ENCODE results near the gene COL5A2.

Gene COL5A2

DNA sequence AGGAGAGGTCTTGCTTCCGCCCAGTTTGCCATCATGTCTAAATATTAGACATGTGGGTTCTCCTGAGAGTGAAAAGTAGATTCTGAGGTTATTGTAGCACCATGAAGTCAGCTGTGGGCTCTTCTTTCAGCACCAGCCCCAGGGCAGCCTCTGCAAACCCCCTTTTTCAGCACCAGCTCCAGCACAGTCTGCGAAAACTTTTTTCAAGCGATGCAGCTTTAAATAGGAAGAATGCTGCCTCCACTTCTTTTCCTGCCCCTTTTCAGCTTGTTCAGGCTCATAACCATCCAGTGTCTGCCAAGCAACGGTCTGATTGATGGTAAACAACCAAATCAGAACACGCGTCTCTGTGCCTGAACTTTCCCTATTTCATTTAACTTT is at the start of gene COL5A2:
COL5A2 (minus strand) TSS at position 192 of the 381 bp plus-strand sequence; CDS start at position 35, 157 bp downstream.
- Histone ChIP-seq H3K9ac (ENCODE audit: low read length) (peak within 1 kb of the TSS; percentile 43), H3K4me1 (ENCODE audit: control insufficient read depth, insufficient read depth, low read length) (no peaks in the 10 kb centered on the region), H3K27me3 (ENCODE audit: control insufficient read depth, insufficient read depth, low read length) (no peaks in the 10 kb centered on the region), H3K4me3 (ENCODE audit: low read length) (peak within 1 kb of the TSS; percentile 76), H3K27ac (ENCODE audit: low read depth, low read length) (peak within 1 kb of the TSS; percentile 77), H3K36me3 (ENCODE audit: control insufficient read depth, insufficient read depth, low read length) (no peaks in the 10 kb centered on the region)

DNA sequence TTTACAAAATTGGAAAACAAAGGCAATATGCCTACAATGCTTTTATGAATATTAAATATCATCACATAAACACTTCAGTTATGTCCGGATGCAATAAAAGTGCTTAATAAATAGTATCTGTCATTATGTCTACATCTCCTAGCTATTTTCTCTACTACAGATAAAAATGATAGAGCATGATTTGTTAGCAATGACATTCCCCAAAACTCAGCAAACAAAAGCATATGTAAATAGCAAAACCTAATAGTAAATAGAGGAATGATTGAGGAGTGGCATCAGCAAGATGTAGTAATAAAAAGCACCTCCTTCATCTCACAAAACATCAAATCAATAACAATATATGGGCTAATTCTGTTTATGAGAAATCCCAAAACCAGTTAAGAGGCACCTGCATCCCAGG is 46.5 kb upstream of the COL5A2 start:
- Histone ChIP-seq H3K27me3 (ENCODE audit: control insufficient read depth, insufficient read depth, low read length) (no peaks in the 10 kb centered on the region), H3K27ac (ENCODE audit: low read depth, low read length) (no peak overlapping the region), H3K4me1 (ENCODE audit: control insufficient read depth, insufficient read depth, low read length) (peaks cover 11% of the 10 kb centered on the region), H3K9ac (ENCODE audit: low read length) (no peak overlapping the region), H3K4me3 (ENCODE audit: low read length) (no peak overlapping the region), H3K36me3 (ENCODE audit: control insufficient read depth, insufficient read depth, low read length) (no peaks in the 10 kb centered on the region)

DNA sequence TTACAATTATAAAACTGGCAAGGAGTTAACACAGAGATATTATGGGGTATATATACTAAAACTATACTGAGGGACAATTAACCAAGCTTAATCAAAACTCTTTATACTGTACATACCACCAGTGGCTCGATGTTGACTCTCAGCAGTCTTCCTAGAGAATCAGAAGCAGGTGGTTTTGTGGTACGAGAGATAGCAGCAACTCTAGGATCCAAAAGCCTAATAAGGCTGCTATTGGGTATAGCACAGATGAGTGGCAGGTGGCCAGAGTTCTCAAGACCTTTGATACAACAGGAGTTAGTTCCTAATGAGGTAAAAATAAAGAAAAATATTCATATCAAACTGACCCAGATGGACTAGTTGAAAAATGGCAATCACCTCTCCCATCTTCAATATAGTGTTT is 45.5 kb upstream of the COL5A2 start:
- Histone ChIP-seq H3K36me3 (ENCODE audit: control insufficient read depth, insufficient read depth, low read length) (no peaks in the 10 kb centered on the region), H3K4me3 (ENCODE audit: low read length) (no peak overlapping the region), H3K9ac (ENCODE audit: low read length) (no peak overlapping the region), H3K4me1 (ENCODE audit: control insufficient read depth, insufficient read depth, low read length) (peaks cover 11% of the 10 kb centered on the region), H3K27ac (ENCODE audit: low read depth, low read length) (no peak overlapping the region), H3K27me3 (ENCODE audit: control insufficient read depth, insufficient read depth, low read length) (no peaks in the 10 kb centered on the region)

DNA sequence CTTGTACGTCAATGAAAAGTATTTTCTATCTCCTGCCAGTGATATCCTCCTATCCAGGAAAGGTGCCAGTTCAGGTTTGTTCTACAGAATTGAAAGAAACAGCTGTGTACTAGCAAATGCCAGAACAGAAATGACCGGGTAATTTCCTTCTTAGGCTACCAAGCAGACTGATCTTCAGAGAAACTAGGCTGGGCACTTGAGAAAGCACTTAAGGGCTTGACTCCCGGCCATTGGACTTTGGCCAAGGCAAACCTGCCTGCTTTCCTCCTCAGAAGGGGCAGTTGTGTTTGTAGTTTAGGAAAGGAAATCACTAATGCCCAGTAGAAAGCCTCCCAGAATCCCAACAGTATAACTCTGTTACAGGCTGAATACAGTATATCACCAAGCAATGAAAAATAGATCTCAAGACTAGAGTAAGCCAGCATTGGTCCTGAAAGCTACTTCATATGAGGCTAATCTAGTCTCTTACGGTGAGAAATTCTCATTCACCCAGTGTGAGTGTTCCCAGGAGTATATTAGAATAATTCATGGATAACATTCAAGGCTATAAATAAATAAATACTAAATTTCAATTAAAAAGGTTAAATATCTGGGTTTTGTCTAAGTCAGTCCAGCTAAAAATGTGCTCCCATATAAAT is 43.0 kb upstream of the COL5A2 start:
- H3K4me1 ChIP-seq (ENCODE audit: control insufficient read depth, insufficient read depth, low read length) = peaks cover 11% of the 10 kb centered on the region
- no peaks in the 10 kb centered on the region for H3K27me3 ChIP-seq (ENCODE audit: control insufficient read depth, insufficient read depth, low read length)
- H3K9ac ChIP-seq (ENCODE audit: low read length) = no peak overlapping the region
- no peak overlapping the region for H3K27ac ChIP-seq (ENCODE audit: low read depth, low read length)
- H3K4me3 ChIP-seq (ENCODE audit: low read length) = no peak overlapping the region
- no peaks in the 10 kb centered on the region for H3K36me3 ChIP-seq (ENCODE audit: control insufficient read depth, insufficient read depth, low read length)

DNA sequence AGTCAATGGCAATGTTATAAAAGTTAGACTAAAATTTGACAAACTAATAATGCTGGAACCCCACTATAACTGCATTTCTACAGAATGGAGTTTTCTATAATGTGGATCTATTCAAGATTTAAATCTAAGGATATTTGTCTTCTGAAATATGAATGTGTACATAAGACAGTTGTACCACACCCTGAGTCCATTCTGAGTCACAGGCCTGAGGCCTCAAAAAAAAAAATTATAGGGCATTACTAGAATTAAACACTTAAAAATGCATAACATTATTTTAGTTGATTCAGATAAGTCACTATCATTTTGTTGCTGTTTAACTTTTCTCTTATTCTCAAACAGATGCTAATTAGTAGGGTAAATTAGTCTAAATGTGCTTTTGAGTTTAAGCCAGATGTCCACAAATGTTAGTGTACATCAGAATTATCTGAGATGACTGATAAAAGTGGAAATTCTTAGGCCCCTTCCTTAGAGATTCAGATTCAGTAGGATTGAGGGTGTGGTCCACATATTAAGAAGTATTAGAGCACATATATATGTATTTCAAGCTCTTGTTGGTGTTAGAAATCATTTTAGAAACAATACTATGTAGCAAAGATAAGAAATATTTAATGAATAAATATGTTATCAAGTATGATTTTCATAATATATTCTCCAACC is 42.4 kb upstream of the COL5A2 start:
- H3K36me3 ChIP-seq (ENCODE audit: control insufficient read depth, insufficient read depth, low read length) = no peaks in the 10 kb centered on the region
- no peaks in the 10 kb centered on the region for H3K27me3 ChIP-seq (ENCODE audit: control insufficient read depth, insufficient read depth, low read length)
- H3K27ac ChIP-seq (ENCODE audit: low read depth, low read length) = no peak overlapping the region
- H3K4me3 ChIP-seq (ENCODE audit: low read length) = no peak overlapping the region
- H3K4me1 ChIP-seq (ENCODE audit: control insufficient read depth, insufficient read depth, low read length) = peaks cover 11% of the 10 kb centered on the region
- H3K9ac ChIP-seq (ENCODE audit: low read length) = no peak overlapping the region

DNA sequence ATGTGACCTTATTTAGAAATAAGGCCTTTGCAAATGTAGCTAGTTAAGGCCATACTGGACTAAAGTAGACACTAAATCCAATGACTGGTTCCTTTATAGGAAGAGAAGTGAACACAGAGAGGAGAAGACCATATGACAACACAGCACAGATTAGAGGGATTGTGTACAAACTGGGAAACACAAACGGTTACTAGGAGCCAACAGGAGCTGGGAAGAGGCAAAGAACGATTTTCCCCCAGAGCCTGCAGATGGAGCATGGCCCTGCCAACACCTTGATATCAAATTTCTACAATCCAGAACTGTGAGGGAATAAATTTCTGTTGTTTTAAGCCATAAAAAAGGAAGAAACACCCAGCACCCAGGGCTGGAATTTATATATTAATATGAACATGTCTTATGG is 38.7 kb upstream of the COL5A2 start:
- H3K27me3 ChIP-seq (ENCODE audit: control insufficient read depth, insufficient read depth, low read length) = no peaks in the 10 kb centered on the region
- H3K4me1 ChIP-seq (ENCODE audit: control insufficient read depth, insufficient read depth, low read length) = peaks cover 11% of the 10 kb centered on the region
- H3K27ac ChIP-seq (ENCODE audit: low read depth, low read length) = no peak overlapping the region
- no peak overlapping the region for H3K4me3 ChIP-seq (ENCODE audit: low read length)
- no peaks in the 10 kb centered on the region for H3K36me3 ChIP-seq (ENCODE audit: control insufficient read depth, insufficient read depth, low read length)
- H3K9ac ChIP-seq (ENCODE audit: low read length) = no peak overlapping the region

DNA sequence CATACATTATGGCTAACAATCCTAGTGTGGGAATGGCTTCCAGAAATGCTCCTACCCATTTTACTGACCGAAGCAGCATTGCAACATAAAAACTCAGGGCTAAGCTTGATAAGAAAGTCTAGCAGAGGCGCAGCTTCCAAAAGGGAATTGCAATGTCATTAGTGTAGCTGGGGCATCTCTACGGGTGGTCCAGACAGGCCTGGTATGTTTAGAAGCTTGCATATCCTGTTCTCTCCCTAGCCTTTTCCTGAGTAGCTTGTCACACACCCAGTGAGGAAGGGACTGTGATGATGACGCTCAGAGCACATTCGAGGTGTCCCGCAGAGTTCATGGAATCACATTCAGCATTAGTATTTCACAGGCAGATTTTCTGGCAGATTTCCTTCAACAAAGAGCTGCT is 38.0 kb upstream of the COL5A2 start:
- Histone ChIP-seq H3K27me3 (ENCODE audit: control insufficient read depth, insufficient read depth, low read length) (no peaks in the 10 kb centered on the region), H3K36me3 (ENCODE audit: control insufficient read depth, insufficient read depth, low read length) (no peaks in the 10 kb centered on the region), H3K9ac (ENCODE audit: low read length) (no peak overlapping the region), H3K4me1 (ENCODE audit: control insufficient read depth, insufficient read depth, low read length) (peaks cover 8% of the 10 kb centered on the region), H3K27ac (ENCODE audit: low read depth, low read length) (no peak overlapping the region), H3K4me3 (ENCODE audit: low read length) (no peak overlapping the region)

DNA sequence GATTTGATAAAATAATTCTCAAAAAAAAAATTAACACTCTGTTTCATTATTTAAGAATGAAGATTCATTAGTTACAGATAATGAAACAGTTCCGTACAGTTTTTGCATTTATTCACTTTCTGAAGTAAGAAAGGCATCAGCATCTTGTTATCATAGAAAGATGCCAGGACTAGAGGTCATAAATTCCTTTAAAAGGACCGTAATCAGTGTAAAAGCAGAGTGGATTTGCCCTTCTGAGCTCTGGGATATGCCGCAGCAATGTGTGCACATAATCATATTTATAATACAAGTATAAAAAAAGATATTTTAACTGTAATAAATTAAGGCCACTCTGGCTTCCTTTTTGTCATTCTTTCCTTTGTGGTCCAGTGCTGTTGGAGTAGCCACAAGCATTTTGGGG is 37.5 kb upstream of the COL5A2 start:
- Histone ChIP-seq H3K27ac (ENCODE audit: low read depth, low read length) (no peak overlapping the region), H3K4me1 (ENCODE audit: control insufficient read depth, insufficient read depth, low read length) (peaks cover 4% of the 10 kb centered on the region), H3K27me3 (ENCODE audit: control insufficient read depth, insufficient read depth, low read length) (no peaks in the 10 kb centered on the region), H3K36me3 (ENCODE audit: control insufficient read depth, insufficient read depth, low read length) (no peaks in the 10 kb centered on the region), H3K9ac (ENCODE audit: low read length) (no peak overlapping the region), H3K4me3 (ENCODE audit: low read length) (no peak overlapping the region)

DNA sequence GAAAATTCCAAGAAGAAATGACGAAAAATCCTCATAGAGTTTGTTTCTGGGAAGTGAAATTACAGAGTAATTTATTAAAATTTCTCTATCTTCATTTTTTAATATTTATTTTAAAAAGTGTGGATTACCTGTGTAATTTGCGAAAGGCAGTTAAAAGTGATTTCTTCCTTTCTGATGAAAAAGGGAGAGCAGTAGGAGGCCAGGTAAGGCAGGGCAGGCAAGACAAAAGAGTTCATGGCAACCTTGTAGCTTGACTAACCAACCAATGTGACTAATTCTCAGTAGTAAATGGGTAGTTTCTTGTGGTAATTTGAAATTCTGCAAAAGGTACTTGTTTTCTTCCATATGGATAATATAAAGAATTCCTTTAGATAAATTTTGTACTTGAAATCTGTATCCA is 34.9 kb upstream of the COL5A2 start:
- Histone ChIP-seq H3K36me3 (ENCODE audit: control insufficient read depth, insufficient read depth, low read length) (no peaks in the 10 kb centered on the region), H3K4me1 (ENCODE audit: control insufficient read depth, insufficient read depth, low read length) (peaks cover 8% of the 10 kb centered on the region)

DNA sequence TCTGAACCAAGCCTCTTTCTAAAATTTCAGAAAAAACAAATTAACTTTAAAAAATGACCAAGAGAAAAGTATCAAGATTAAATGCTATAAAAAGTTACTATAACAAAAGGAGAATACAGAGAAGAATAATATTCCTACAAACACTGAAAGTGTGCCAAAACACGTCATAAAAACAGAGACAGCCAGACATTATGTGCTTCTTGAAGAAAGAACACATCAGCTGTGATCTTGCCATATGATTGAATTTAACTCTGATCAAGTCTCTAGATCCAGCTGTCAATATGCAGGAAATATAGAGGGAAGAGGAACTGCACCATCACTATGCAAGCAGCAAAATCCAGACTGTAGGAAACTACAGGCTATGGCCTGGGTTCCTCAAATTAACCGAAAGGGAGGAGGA is 33.7 kb upstream of the COL5A2 start:
- no peaks in the 10 kb centered on the region for H3K27me3 ChIP-seq (ENCODE audit: control insufficient read depth, insufficient read depth, low read length)
- H3K4me1 ChIP-seq (ENCODE audit: control insufficient read depth, insufficient read depth, low read length) = peaks cover 8% of the 10 kb centered on the region
- no peaks in the 10 kb centered on the region for H3K36me3 ChIP-seq (ENCODE audit: control insufficient read depth, insufficient read depth, low read length)
- no peak overlapping the region for H3K4me3 ChIP-seq (ENCODE audit: low read length)
- H3K9ac ChIP-seq (ENCODE audit: low read length) = no peak overlapping the region
- H3K27ac ChIP-seq (ENCODE audit: low read depth, low read length) = no peak overlapping the region

More for the DNA sequence above, 34.9 kb upstream of the COL5A2 start:
- Histone ChIP-seq H3K4me3 (ENCODE audit: low read length) (no peak overlapping the region), H3K9ac (ENCODE audit: low read length) (no peak overlapping the region), H3K27me3 (ENCODE audit: control insufficient read depth, insufficient read depth, low read length) (no peaks in the 10 kb centered on the region), H3K27ac (ENCODE audit: low read depth, low read length) (no peak overlapping the region)

DNA sequence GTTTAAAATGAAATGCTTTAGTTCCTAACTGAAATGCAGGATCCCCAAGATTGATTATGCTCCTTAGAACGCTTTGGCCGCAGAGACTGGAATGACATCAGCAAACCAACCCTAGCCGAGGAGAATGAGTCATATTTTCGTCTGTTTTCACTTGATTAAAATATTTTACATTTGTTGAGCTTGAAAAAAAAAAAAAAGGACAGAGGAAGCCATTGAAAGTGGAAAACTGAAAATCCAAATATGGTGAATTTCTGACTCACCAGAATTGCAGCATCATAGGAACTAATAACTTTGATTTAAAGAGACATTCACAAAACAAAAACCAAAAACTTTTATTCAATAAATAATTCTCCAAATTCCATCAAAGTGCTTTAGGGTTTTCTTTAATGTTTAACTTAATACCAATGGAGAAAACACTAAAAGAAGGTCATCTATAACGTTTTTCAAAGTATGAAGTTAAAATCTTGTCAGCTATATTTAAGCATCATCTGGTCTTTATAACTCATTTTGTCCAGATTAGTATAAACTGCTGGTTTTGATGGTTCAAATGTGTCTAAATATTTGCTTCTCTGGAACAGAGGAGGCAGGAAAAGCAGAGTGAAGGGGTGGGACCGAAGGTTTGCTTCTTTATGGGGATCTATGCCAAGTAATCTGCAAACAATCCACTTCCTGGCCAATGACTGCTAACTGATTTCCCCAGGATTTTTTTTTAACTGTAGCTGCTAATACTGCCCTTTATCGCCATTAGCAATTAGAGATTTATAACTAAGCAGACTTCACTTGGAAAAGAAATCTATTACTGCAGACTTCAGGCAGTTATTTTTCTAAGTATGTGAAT is 30.9 kb upstream of the COL5A2 start:
- Histone ChIP-seq H3K4me1 (ENCODE audit: control insufficient read depth, insufficient read depth, low read length) (peaks cover 8% of the 10 kb centered on the region), H3K4me3 (ENCODE audit: low read length) (peak overlapping the region; percentile 52), H3K27me3 (ENCODE audit: control insufficient read depth, insufficient read depth, low read length) (no peaks in the 10 kb centered on the region), H3K36me3 (ENCODE audit: control insufficient read depth, insufficient read depth, low read length) (no peaks in the 10 kb centered on the region), H3K27ac (ENCODE audit: low read depth, low read length) (peak overlapping the region; percentile 85), H3K9ac (ENCODE audit: low read length) (peak overlapping the region; percentile 25)

DNA sequence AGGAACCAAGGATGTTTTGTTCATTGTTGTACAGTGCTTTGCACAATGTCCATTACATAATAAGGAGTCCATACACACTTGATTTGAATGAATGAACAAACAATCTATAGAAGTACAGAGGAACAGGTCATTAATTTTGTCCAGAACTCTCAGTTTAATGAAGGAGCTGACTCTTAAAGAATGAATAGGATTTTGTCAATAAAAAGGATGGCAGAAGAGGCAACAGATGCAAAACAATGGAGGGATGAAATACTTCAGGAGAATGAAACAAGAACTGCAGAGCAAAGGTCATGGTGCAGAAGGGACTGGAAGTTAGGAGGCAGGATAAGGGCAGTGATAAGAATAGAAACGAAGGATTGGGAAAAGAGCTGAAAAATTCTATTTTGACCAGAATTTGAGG is 28.7 kb upstream of the COL5A2 start:
- H3K4me1 ChIP-seq (ENCODE audit: control insufficient read depth, insufficient read depth, low read length) = peaks cover 8% of the 10 kb centered on the region
- H3K27me3 ChIP-seq (ENCODE audit: control insufficient read depth, insufficient read depth, low read length) = no peaks in the 10 kb centered on the region
- no peak overlapping the region for H3K27ac ChIP-seq (ENCODE audit: low read depth, low read length)
- no peaks in the 10 kb centered on the region for H3K36me3 ChIP-seq (ENCODE audit: control insufficient read depth, insufficient read depth, low read length)
- no peak overlapping the region for H3K4me3 ChIP-seq (ENCODE audit: low read length)
- no peak overlapping the region for H3K9ac ChIP-seq (ENCODE audit: low read length)
